Measurements from ENCODE around the gene HNRNPF. TPM values are rescaled to one million over a fixed set of nuclear protein-coding genes. Genes with fewer than 3 reads are reported as not detected.
"Not testable (repeated sequence)": the region's sequence is repeated elsewhere in the genome, so short reads cannot be mapped to it uniquely, and the experiment has no call there.

The HNRNPF gene
- total RNA-seq, 2 experiments from 2014 or later = 280 to 340 TPM

DNA sequence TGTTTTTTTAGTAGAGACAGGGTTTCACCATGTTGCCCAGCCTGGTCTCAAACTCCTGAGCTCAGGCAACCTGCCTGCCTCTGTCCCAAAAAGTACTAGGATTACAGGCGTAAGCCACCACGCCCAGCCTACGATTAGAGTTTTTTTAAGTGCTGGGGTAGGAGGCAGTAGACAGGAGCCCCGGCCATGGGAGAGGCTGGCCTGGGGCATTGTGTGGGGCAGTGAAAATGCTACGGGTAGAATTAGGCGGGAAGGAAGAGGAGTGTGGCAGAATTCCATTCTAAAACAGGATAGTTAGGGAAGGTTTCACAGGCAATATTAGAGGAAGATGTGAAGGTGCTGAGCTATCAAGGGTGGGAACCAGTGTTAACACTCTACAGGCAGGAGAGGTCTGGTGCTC, 68.9 kb downstream of the HNRNPF start:
- CTCF ChIA-PET (ENCODE audit: unreplicated experiment) = no interaction called here
- TF ChIP-seq, protein P1, sequence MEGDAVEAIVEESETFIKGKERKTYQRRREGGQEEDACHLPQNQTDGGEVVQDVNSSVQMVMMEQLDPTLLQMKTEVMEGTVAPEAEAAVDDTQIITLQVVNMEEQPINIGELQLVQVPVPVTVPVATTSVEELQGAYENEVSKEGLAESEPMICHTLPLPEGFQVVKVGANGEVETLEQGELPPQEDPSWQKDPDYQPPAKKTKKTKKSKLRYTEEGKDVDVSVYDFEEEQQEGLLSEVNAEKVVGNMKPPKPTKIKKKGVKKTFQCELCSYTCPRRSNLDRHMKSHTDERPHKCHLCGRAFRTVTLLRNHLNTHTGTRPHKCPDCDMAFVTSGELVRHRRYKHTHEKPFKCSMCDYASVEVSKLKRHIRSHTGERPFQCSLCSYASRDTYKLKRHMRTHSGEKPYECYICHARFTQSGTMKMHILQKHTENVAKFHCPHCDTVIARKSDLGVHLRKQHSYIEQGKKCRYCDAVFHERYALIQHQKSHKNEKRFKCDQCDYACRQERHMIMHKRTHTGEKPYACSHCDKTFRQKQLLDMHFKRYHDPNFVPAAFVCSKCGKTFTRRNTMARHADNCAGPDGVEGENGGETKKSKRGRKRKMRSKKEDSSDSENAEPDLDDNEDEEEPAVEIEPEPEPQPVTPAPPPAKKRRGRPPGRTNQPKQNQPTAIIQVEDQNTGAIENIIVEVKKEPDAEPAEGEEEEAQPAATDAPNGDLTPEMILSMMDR (conservative IDR thresholded peaks at IDR 0.05; ENCODE audit: low read length) = no peak
- TF ChIP-seq EZH2phosphoT487 (IDR thresholded peaks at IDR 0.05; ENCODE audit: borderline replicate concordance, low read depth, low read length) = no peak
- H3K4me2 ChIP-seq (ENCODE audit: low read length) = no peak overlapping the region
- H3K27ac ChIP-seq (ENCODE audit: low read depth, low read length, poor library complexity, severe bottlenecking) = no peak overlapping the region
- H3K4me1 ChIP-seq (ENCODE audit: insufficient read depth, low read length, poor library complexity, severe bottlenecking) = no peaks in the 10 kb centered on the region
- no peak overlapping the region for H2AFZ ChIP-seq (ENCODE audit: low read length)
- H3K9me3 ChIP-seq (ENCODE audit: low read length) = no peaks in the 10 kb centered on the region
- POLR2A ChIA-PET = no interaction called here
- H3K4me3 ChIP-seq (ENCODE audit: low read depth, low read length, poor library complexity, severe bottlenecking) = no peak overlapping the region
- H3K79me2 ChIP-seq (ENCODE audit: insufficient read depth, low read depth, low read length) = no peaks in the 10 kb centered on the region
- H4K20me1 ChIP-seq (ENCODE audit: insufficient read depth, low read length) = no peaks in the 10 kb centered on the region
- BruUV-seq (replicated peaks) = no TSS peak
- no peak for DNase-seq (ENCODE audit: low spot score)
- intact Hi-C loops (cut with micrococcal nuclease; ENCODE audit: unreplicated experiment) = no loop called here
- no peaks in the 10 kb centered on the region for H3K36me3 ChIP-seq (ENCODE audit: insufficient read depth, low read length)
- H3K9me2 ChIP-seq (ENCODE audit: insufficient read depth, low read length) = no peaks in the 10 kb centered on the region

DNA sequence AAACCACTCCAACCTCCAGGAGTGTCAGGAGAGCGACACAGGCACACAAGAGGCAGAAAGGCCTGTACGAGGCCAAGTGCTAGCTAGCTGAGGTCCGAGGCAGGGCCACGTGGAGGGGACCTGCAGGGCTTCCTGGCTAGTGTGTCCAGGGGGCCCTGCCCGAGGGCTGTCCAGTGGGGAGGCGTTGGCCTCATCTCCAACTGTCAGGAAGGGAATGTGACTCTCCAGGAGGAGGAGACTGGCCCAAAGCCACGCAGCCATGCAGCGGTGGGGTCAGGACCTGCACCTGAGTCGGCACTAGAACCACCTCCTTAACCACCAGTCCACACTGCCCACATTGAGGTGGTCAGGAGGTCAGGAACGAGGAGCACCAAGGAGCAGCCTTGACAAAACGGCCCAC, 69.8 kb downstream of the HNRNPF start:
- CTCF ChIA-PET (ENCODE audit: unreplicated experiment) = no interaction called here
- intact Hi-C loops (cut with micrococcal nuclease; ENCODE audit: unreplicated experiment) = no loop called here
- H3K79me2 ChIP-seq (ENCODE audit: insufficient read depth, low read depth, low read length) = no peaks in the 10 kb centered on the region

DNA sequence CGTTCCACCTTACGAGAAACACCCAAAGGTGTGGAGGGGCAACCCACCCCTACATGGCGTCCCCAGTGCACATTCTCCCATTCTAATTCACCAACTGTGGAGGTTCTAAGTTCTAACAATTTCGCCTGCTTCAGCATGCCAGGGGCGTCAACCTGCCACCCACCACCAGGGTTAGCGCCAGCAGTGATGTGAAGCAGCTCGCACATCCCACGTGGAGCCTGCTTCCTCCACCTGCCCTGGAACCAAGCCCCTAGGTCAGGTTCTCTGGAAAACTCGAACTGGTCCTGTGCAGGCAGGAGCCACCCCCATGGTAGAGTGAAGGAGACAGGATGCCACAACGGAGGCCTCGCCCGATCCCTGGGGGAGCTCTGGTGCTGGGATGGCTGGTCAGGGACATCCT, 70.9 kb downstream of the HNRNPF start:
- no peaks in the 10 kb centered on the region for H4K20me1 ChIP-seq (ENCODE audit: insufficient read depth, low read length)
- BruUV-seq (replicated peaks) = no TSS peak
- TF ChIP-seq, protein P1 (conservative IDR thresholded peaks at IDR 0.05; ENCODE audit: low read length) = no peak
- TF ChIP-seq EZH2phosphoT487 (IDR thresholded peaks at IDR 0.05; ENCODE audit: borderline replicate concordance, low read depth, low read length) = no peak
- H2AFZ ChIP-seq (ENCODE audit: low read length) = no peak overlapping the region
- H3K4me3 ChIP-seq (ENCODE audit: low read depth, low read length, poor library complexity, severe bottlenecking) = no peak overlapping the region
- H3K79me2 ChIP-seq (ENCODE audit: insufficient read depth, low read depth, low read length) = no peaks in the 10 kb centered on the region
- ChIA-PET CTCF (ENCODE audit: unreplicated experiment) (no interaction called here), POLR2A (no interaction called here)
- no peaks in the 10 kb centered on the region for H3K9me2 ChIP-seq (ENCODE audit: insufficient read depth, low read length)
- H3K4me2 ChIP-seq (ENCODE audit: low read length) = no peak overlapping the region
- intact Hi-C loops (cut with micrococcal nuclease; ENCODE audit: unreplicated experiment) = no loop called here
- no peaks in the 10 kb centered on the region for H3K36me3 ChIP-seq (ENCODE audit: insufficient read depth, low read length)
- no peaks in the 10 kb centered on the region for H3K9me3 ChIP-seq (ENCODE audit: low read length)
- no peak for DNase-seq (ENCODE audit: low spot score)
- H3K4me1 ChIP-seq (ENCODE audit: insufficient read depth, low read length, poor library complexity, severe bottlenecking) = no peaks in the 10 kb centered on the region
- H3K27ac ChIP-seq (ENCODE audit: low read depth, low read length, poor library complexity, severe bottlenecking) = no peak overlapping the region

More for the DNA sequence above, 69.8 kb downstream of the HNRNPF start:
- Histone ChIP-seq H2AFZ (ENCODE audit: low read length) (no peak overlapping the region), H3K4me1 (ENCODE audit: insufficient read depth, low read length, poor library complexity, severe bottlenecking) (no peaks in the 10 kb centered on the region), H3K9me3 (ENCODE audit: low read length) (no peaks in the 10 kb centered on the region), H3K4me2 (ENCODE audit: low read length) (no peak overlapping the region), H3K9me2 (ENCODE audit: insufficient read depth, low read length) (no peaks in the 10 kb centered on the region), H3K4me3 (ENCODE audit: low read depth, low read length, poor library complexity, severe bottlenecking) (no peak overlapping the region), H3K27ac (ENCODE audit: low read depth, low read length, poor library complexity, severe bottlenecking) (no peak overlapping the region), H4K20me1 (ENCODE audit: insufficient read depth, low read length) (no peaks in the 10 kb centered on the region), H3K36me3 (ENCODE audit: insufficient read depth, low read length) (no peaks in the 10 kb centered on the region)
- BruUV-seq (replicated peaks) = no TSS peak
- POLR2A ChIA-PET = no interaction called here
- DNase-seq (ENCODE audit: low spot score) = no peak
- TF ChIP-seq EZH2phosphoT487 (IDR thresholded peaks at IDR 0.05; ENCODE audit: borderline replicate concordance, low read depth, low read length) = no peak
- TF ChIP-seq, protein P1 (conservative IDR thresholded peaks at IDR 0.05; ENCODE audit: low read length) = no peak

DNA sequence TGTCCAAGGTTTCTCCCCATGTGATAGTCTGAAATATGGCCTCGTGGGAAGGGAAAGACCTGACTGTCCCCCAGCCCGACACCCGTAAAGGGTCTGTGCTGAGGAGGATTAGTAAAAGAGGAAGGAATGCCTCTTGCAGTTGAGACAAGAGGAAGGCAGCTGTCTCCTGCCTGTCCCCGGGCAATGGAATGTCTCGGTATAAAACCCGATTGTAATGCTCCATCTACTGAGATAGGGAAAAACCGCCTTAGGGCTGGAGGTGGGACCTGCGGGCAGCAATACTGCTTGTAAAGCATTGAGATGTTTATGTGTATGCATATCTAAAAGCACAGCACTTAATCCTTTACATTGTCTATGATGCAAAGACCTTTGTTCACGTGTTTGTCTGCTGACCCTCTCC, 71.5 kb downstream of the HNRNPF start:
- H3K4me1 ChIP-seq (ENCODE audit: insufficient read depth, low read length, poor library complexity, severe bottlenecking); H3K4me3 ChIP-seq (ENCODE audit: low read depth, low read length, poor library complexity, severe bottlenecking); H3K9me3 ChIP-seq (ENCODE audit: low read length); H3K36me3 ChIP-seq (ENCODE audit: insufficient read depth, low read length); H3K79me2 ChIP-seq (ENCODE audit: insufficient read depth, low read depth, low read length); H3K27ac ChIP-seq (ENCODE audit: low read depth, low read length, poor library complexity, severe bottlenecking); CTCF ChIA-PET (ENCODE audit: unreplicated experiment); POLR2A ChIA-PET; H2AFZ ChIP-seq (ENCODE audit: low read length); H3K4me2 ChIP-seq (ENCODE audit: low read length); BruUV-seq (replicated peaks); H3K9me2 ChIP-seq (ENCODE audit: insufficient read depth, low read length); intact Hi-C loops (cut with micrococcal nuclease; ENCODE audit: unreplicated experiment); DNase-seq (ENCODE audit: low spot score); H4K20me1 ChIP-seq (ENCODE audit: insufficient read depth, low read length): not testable (repeated sequence)
